Measurements from ENCODE around the gene NSG2.
"Not testable (repeated sequence)": the region's sequence is repeated elsewhere in the genome, so short reads cannot be mapped to it uniquely, and the experiment has no call there.

NSG2 gene

GRCh38 chr5:174096619-174097018, 51.1 kb downstream of the NSG2 start:
- Histone ChIP-seq H3K4me1 (no peaks in the 10 kb centered on the region), H3K36me3 (ENCODE audit: control insufficient read depth, insufficient read depth, low read length) (no peaks in the 10 kb centered on the region), H2AFZ (no peak overlapping the region), H3K4me3 (ENCODE audit: low read depth, low read length) (no peak overlapping the region), H3K27me3 (ENCODE audit: control insufficient read depth, insufficient read depth, low read length) (no peaks in the 10 kb centered on the region), H3K79me2 (no peaks in the 10 kb centered on the region), H3K9ac (no peak overlapping the region), H3K4me2 (ENCODE audit: low read length) (no peak overlapping the region), H3K9me3 (ENCODE audit: control insufficient read depth, low read length) (no peaks in the 10 kb centered on the region), H3K27ac (no peak overlapping the region)
- no peak for TF ChIP-seq CTCF (IDR thresholded peaks at IDR 0.05)

GRCh38 chr5:174097486-174098185, 52.1 kb downstream of the NSG2 start:
- Histone ChIP-seq H2AFZ (no peak overlapping the region), H3K36me3 (ENCODE audit: control insufficient read depth, insufficient read depth, low read length) (no peaks in the 10 kb centered on the region), H3K27me3 (ENCODE audit: control insufficient read depth, insufficient read depth, low read length) (no peaks in the 10 kb centered on the region), H3K4me1 (no peaks in the 10 kb centered on the region), H3K27ac (no peak overlapping the region), H3K4me2 (ENCODE audit: low read length) (no peak overlapping the region), H3K4me3 (ENCODE audit: low read depth, low read length) (no peak overlapping the region), H3K79me2 (no peaks in the 10 kb centered on the region), H3K9ac (no peak overlapping the region), H3K9me3 (ENCODE audit: control insufficient read depth, low read length) (no peaks in the 10 kb centered on the region)
- no peak for TF ChIP-seq CTCF (IDR thresholded peaks at IDR 0.05)

GRCh38 chr5:174098694-174099093, 53.2 kb downstream of the NSG2 start:
- H3K27ac ChIP-seq, result no peak overlapping the region
- H3K9me3 ChIP-seq (ENCODE audit: control insufficient read depth, low read length), result no peaks in the 10 kb centered on the region
- H3K27me3 ChIP-seq (ENCODE audit: control insufficient read depth, insufficient read depth, low read length), result no peaks in the 10 kb centered on the region
- no peak overlapping the region for H3K4me2 ChIP-seq (ENCODE audit: low read length)
- no peak overlapping the region for H3K4me3 ChIP-seq (ENCODE audit: low read depth, low read length)
- no peak overlapping the region for H3K9ac ChIP-seq
- no peaks in the 10 kb centered on the region for H3K36me3 ChIP-seq (ENCODE audit: control insufficient read depth, insufficient read depth, low read length)
- no peaks in the 10 kb centered on the region for H3K4me1 ChIP-seq
- no peak overlapping the region for H2AFZ ChIP-seq
- H3K79me2 ChIP-seq, result no peaks in the 10 kb centered on the region
- TF ChIP-seq CTCF (IDR thresholded peaks at IDR 0.05), result no peak

- no peak overlapping the region for H3K4me3 ChIP-seq (ENCODE audit: low read depth, low read length)
- H3K9me3 ChIP-seq (ENCODE audit: control insufficient read depth, low read length), result no peaks in the 10 kb centered on the region
- no peaks in the 10 kb centered on the region for H3K79me2 ChIP-seq
- no peaks in the 10 kb centered on the region for H3K4me1 ChIP-seq
- no peak overlapping the region for H3K4me2 ChIP-seq (ENCODE audit: low read length)
- H3K9ac ChIP-seq, result no peak overlapping the region
- H3K27me3 ChIP-seq (ENCODE audit: control insufficient read depth, insufficient read depth, low read length), result no peaks in the 10 kb centered on the region
- no peaks in the 10 kb centered on the region for H3K36me3 ChIP-seq (ENCODE audit: control insufficient read depth, insufficient read depth, low read length)
- no peak overlapping the region for H3K27ac ChIP-seq
- TF ChIP-seq CTCF (IDR thresholded peaks at IDR 0.05), result no peak
- H2AFZ ChIP-seq, result no peak overlapping the region
These were observed 55.0 kb downstream of the NSG2 start for GRCh38 chr5:174100490-174100889.

- TF ChIP-seq CTCF (IDR thresholded peaks at IDR 0.05), result no peak
- Histone ChIP-seq H2AFZ (no peak overlapping the region), H3K79me2 (no peaks in the 10 kb centered on the region), H3K9me3 (ENCODE audit: control insufficient read depth, low read length) (no peaks in the 10 kb centered on the region), H3K4me2 (ENCODE audit: low read length) (no peak overlapping the region), H3K4me3 (ENCODE audit: low read depth, low read length) (no peak overlapping the region), H3K36me3 (ENCODE audit: control insufficient read depth, insufficient read depth, low read length) (no peaks in the 10 kb centered on the region), H3K27ac (no peak overlapping the region), H3K4me1 (no peaks in the 10 kb centered on the region), H3K27me3 (ENCODE audit: control insufficient read depth, insufficient read depth, low read length) (no peaks in the 10 kb centered on the region), H3K9ac (no peak overlapping the region)
These were observed 55.8 kb downstream of the NSG2 start for GRCh38 chr5:174101195-174101730.

GRCh38 chr5:174102574-174102973, 57.1 kb downstream of the NSG2 start:
- not testable (repeated sequence) for H3K79me2 ChIP-seq; H3K9ac ChIP-seq; H3K4me1 ChIP-seq; H3K27me3 ChIP-seq (ENCODE audit: control insufficient read depth, insufficient read depth, low read length); H3K4me3 ChIP-seq (ENCODE audit: low read depth, low read length); H3K27ac ChIP-seq; H3K36me3 ChIP-seq (ENCODE audit: control insufficient read depth, insufficient read depth, low read length); H2AFZ ChIP-seq; H3K9me3 ChIP-seq (ENCODE audit: control insufficient read depth, low read length); H3K4me2 ChIP-seq (ENCODE audit: low read length)

Measured in parathyroid adenoma (tissue), 2 donors.